GM18511 (cell line): ENCODE results near the gene UBAC1.
"Not testable (repeated sequence)": the region's sequence is repeated elsewhere in the genome, so short reads cannot be mapped to it uniquely, and the experiment has no call there.

Experiments used
- ATAC-seq: cut with Tn5 transposase; IDR thresholded peaks from one replicate; pipeline ENCODE4 v1.9.1; 2021; ENCODE audit warnings: mild to moderate bottlenecking, moderate library complexity; ENCODE audit not compliant: unreplicated experiment

Gene UBAC1

DNA sequence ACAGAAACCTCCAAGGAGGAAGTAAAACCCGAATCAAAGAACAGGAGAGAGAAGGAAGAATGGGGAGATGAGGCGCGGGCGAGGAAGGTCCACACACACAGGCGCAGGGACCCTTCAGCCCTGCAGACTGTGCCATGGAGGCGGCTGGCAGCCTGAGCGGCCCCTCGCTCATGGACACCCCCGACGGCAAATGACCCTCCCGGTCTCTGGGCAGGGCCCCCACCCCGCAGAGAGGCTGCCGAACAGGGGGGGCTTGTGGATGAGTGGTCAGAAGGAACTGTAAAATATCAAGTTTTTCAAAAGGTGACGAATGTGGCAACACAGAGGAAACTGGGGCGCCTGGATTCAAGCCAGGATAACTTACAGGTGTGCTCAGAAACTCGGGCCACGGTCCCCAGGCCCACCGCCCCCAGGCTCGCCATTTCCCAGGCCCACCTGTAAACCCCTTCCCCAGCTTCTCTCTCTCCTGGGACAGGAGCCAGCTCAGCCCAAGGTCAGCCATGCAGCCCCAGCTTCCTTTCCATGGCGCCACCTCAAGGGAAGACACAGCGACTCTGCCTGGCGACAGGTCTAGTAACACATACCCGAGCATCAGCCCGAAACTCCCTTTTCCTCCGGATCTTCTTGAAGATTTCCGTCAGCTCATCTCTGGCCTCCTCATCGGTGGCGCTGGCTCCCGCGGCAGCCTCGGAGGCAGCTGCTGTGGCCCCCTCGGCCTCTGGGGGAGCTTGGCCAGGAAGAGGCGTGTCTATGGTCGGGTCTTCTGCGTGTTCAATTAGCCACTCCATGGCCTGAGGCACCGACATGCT, 16.5 kb downstream of the UBAC1 start:
- ATAC-seq, result no peak

DNA sequence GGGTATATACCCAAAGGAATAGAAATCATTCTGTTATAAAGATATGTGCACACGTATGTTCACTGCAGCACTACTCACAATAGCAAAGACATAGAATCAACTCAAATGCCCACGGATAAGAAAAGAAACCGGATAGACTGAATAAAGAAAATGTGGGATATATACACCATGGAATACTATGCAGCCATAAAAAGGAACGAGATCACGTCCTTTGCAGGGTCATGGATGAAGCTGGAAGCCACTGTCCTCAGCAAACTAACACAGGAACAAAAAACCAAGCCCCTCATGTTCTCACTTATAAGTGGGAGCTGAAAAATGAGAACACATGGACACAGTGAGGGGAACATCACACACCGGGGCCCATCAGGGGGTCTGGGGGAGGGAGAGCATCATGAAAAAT, 17.6 kb downstream of the UBAC1 start:
- ATAC-seq, result not testable (repeated sequence)

GRCh38 chr9:135941288-135941995, 19.7 kb downstream of the UBAC1 start:
- ATAC-seq, result no peak

DNA sequence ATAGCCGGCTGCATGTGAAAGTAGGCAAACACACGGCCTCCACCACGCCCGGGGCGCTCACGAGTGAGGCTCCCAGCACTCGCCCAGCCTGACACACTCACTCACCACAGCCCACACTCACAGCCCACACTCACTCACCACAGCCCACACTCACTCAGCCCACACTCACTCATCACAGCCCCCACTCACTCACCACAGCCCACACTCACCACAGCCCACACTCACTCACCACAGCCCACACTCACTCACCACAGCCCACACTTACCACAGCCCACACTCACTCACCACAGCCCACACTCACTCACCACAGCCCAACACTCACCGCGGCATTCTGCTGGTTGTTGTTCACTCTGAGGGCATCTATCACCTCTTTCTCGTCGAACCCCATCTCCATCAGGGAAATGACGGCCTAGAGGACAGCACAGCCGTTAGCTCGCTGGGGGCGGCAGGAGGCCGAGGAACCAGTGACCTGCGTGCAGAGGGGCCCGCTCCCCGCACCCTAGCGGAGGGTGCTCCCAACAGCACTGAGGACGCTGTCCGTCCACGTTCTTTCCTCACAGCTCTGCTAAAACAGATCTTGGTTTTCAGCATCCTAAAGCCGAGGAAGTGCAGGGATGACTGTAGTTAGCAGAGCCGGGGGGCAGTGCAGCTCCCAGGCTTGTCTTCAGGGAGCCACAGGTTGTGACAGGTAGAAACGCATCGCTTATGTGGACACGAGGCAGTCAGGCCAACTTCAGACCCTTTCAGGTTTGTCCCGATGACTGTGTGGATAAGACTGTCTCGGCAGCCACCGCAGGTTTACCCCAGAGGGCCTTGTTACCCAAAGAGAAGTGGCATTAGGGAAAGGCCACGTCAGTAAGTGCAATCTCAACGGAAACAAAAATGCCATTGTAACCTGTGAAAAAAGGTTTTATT, 21.6 kb downstream of the UBAC1 start:
- ATAC-seq, result no peak

GRCh38 chr9:135937521-135938489, 23.4 kb downstream of the UBAC1 start:
- ATAC-seq, result no peak

DNA sequence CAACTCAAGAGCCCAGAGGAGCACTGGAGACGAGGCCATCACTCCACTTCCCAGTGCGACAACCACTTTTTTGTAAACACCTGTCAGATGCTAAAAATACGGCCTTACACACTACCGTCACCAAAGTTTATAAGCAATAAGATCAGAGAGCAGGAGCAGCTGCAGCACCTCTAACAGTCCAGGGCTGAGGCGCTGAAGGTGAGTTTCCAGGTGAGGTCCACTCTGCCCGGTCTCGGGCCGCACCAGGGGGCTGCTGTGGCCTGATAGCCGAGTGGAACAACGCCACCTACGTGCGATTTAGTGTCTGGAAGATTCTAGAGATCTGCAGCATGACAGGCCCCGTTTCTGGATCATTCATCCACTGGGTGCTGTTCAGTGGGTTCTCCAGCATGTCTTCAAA, 28.1 kb downstream of the UBAC1 start:
- no peak for ATAC-seq

DNA sequence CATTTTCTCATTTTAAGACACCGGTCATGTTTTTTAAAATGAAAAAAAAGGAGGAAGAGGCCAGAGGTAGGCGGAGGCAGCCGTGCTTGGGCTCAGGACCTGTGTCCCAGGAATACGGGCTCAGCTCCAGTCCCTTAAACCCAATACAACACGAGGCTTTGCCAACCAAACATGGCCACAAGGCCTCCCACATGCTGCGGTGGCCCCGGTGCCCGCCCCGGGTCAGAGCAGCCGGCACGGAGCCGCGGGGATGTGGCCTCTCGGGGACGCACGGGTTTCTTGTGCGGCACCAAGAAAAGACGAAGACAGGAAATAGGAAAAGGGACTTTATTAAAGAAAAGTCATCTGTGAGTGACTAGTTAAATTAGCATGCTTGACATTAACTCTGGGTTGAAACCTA, 28.5 kb downstream of the UBAC1 start:
- no peak for ATAC-seq

GRCh38 chr9:135931349-135931820, 29.8 kb downstream of the UBAC1 start:
- no peak for ATAC-seq

DNA sequence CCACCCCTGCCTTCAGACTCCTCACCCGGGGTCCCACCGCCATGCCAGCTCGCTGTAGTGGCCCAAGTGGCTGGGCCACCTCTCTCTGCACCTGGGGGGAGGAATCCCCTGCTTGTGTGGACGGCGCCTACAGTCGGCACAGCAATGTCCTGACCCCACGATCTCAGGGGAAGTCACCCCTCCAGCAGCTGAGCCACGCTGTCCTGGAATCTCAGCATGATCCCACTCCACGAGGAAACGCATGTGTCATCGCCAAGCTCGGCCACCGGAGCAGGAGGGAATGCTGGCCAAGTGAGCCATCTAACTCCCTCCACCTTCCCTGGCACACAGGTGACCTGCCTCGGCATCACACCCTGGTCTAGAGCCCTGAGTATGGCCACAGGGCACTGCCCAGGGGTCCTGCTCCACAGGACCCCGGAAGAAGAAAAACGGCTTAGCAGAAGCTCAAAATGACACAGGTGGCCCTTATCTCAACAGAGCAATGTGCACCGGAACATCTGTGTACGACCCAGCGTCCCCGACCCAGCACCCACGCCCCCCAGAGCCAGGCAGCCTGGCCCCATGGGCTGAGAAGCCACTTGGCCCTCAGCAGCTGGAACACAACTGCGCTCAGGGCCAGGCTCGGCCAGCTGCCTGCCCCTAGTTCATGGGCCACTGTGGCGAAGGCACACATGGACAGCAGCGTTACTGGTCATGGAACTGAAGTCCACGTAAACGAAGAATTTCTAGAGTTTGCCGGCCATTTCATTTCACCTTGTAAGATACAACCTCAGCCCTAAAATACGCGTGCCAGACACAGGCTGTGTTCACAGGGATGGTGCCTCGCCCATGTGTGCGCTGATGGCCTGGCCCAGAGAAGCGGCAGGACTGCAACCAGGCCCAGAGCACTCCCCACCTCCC, 30.5 kb downstream of the UBAC1 start:
- ATAC-seq, result no peak

DNA sequence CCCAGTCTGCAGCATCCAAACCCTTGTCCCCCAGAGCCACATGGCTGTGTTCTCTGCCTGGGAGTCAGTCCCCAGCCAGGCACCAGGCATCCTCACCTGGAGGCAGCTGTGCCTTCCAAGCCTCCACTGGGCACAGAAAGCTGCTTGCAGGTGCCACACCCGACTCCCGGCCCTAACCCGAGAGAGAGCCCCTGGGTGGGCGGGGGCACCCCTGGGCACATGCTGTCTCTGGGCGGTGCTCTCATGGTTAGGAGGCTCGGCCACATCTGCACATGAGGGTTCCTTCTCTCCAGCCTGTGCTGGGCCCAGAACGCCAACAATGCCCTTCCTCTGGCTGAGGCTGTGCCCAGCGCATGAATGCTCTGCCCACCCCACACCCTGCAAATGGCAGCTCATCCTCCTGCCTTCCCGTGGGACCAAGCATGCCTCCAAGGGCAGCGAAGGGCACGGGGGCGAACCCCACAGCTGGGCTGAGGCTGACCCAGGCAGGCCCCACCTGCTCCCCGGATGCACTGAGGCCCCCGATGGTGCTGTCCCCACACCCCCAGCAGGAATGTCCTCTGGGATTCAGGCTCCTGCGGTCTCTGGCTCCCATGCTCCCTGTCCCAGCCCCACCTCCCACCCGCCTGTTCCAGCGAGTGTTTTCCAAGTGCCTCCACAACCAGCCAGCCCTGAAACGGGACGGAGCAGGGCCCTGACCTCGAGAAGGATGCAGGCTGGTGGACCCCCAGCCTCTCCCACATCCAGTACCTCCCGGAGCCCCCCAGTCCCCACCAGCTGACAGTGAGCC, 31.3 kb downstream of the UBAC1 start:
- no peak for ATAC-seq

DNA sequence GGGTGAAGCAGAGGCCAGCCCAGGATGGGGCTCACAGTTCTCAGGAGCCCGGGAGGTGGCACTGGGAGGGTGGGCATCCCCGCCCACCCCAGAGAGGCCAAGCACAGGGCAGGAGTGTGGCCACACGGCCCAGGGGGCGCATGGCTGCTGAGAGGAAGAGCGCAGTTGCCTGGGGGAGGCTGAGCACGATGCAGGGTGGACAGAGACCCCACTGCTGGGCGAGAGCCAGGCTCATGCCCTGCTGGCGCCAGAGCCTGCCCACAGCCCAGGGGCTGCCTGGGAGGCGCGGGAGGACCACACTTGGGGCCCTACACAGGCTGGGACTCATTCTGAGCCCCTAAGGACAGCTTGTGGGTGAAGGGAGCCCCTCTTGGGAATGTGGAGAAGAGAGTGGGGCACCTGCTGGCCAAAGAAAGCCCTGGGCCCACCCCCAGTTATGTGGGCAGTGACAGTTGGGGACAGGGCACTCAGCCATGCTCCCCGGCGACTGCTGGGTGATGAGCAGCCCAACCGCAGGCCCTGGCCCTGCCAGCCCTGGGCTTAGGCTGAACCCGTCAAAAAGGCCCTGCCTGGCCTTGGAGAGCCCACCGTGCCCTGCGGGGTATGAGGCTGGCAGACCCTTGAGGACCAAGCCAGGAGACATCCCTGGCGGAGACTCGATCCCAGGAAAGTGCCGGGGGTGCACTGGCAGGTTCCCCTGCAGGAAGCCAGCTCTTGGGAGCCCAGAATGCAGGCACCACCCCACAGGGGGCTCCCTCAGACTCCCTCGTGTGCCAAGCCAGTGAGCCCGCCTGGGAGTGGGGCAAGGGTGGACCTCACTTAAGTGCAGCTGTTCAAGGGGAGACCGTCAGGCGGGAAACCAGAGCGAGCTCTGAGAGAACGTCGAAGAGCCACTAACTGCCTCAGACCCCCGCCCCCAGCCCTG, 32.2 kb downstream of the UBAC1 start:
- ATAC-seq, result no peak

- ATAC-seq, result no peak
Observed at GRCh38 chr9:135928074-135928730, 33.0 kb downstream of the UBAC1 start.

GRCh38 chr9:135927195-135928013, 33.8 kb downstream of the UBAC1 start:
- no peak for ATAC-seq

GRCh38 chr9:135926402-135927194, 34.6 kb downstream of the UBAC1 start:
- ATAC-seq, result no peak
